Measurements from ENCODE around the gene CWC27. TPM values are rescaled to one million over a fixed set of nuclear protein-coding genes. Genes with fewer than 3 reads are reported as not detected.
A peak's percentile ranks its signal among the peaks of the same experiment; 100 is the strongest.

Gene CWC27
- polyA plus RNA-seq, 1 donor, result 20.8 TPM

- Histone ChIP-seq H3K9me3 (ENCODE audit: control insufficient read depth, low read depth, low read length) (no peaks in the 10 kb centered on the region), H3K4me3 (ENCODE audit: low read length) (no peak overlapping the region), H3K4me1 (ENCODE audit: control insufficient read depth, insufficient read depth, low read length) (no peaks in the 10 kb centered on the region), H3K27ac (ENCODE audit: low read length) (no peak overlapping the region), H3K27me3 (ENCODE audit: control insufficient read depth, insufficient read depth, low read length) (no peaks in the 10 kb centered on the region), H3K36me3 (ENCODE audit: control insufficient read depth, insufficient read depth, low read length) (peaks cover 6% of the 10 kb centered on the region)
- DNase-seq, result no peak
- WGBS (ENCODE audit: insufficient coverage, low lambda C conversion rate), result no CpG with 5 or more reads among the region's 3 CpGs
These were observed 9.8 kb upstream of the CWC27 start for GRCh38 chr5:64758901-64759300.

- Histone ChIP-seq H3K4me3 (ENCODE audit: low read length) (no peak overlapping the region), H3K27ac (ENCODE audit: low read length) (no peak overlapping the region), H3K4me1 (ENCODE audit: control insufficient read depth, insufficient read depth, low read length) (no peaks in the 10 kb centered on the region), H3K9me3 (ENCODE audit: control insufficient read depth, low read depth, low read length) (no peaks in the 10 kb centered on the region), H3K27me3 (ENCODE audit: control insufficient read depth, insufficient read depth, low read length) (no peaks in the 10 kb centered on the region), H3K36me3 (ENCODE audit: control insufficient read depth, insufficient read depth, low read length) (peaks cover 8% of the 10 kb centered on the region)
- 88% methylated on average over 2 of the region's 4 CpGs for WGBS (ENCODE audit: insufficient coverage, low lambda C conversion rate)
- no peak for DNase-seq
These were observed 8.6 kb upstream of the CWC27 start for GRCh38 chr5:64759960-64760660.

GRCh38 chr5:64763948-64764503, 4.7 kb upstream of the CWC27 start:
- 100% methylated on average over 1 of the region's 4 CpGs for WGBS (ENCODE audit: insufficient coverage, low lambda C conversion rate)
- Histone ChIP-seq H3K36me3 (ENCODE audit: control insufficient read depth, insufficient read depth, low read length) (peaks cover 11% of the 10 kb centered on the region), H3K27me3 (ENCODE audit: control insufficient read depth, insufficient read depth, low read length) (no peaks in the 10 kb centered on the region)

DNA sequence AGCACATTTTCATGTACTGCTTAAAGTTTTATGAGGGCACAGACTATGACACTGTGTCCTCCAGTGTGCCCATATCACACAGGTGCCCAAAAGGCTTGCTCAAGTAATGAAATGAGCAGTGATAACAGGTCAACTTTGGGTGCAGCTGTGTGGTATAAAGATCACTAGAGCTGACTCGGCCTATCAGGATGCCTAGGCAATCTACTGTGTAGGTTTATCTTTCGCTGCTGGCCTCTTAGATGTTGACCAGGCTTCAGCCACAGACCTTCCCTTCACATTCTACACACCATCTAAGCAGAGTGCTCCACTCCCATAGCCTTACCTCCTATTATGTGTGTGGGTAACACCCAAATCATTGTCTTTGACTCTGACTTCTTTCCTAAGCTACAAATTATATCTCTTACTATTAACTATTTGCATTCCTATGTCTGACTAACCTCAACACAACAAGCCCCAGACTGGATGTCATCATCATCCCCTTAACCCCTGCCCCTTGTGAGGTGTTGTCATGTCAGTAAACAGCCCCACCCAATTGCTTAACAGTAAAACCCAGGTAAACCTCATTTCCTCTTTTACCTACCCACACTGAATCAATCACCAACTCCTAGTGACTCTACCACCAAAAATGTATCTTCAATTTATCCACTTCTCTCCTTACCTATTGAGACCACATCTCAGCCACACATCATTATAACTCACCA, 2.8 kb upstream of the CWC27 start:
- H3K27ac ChIP-seq (ENCODE audit: low read length), result peak overlapping the region; percentile 61
- H3K4me1 ChIP-seq (ENCODE audit: control insufficient read depth, insufficient read depth, low read length), result peaks cover 24% of the 10 kb centered on the region
- H3K27me3 ChIP-seq (ENCODE audit: control insufficient read depth, insufficient read depth, low read length), result no peaks in the 10 kb centered on the region
- H3K9me3 ChIP-seq (ENCODE audit: control insufficient read depth, low read depth, low read length), result no peaks in the 10 kb centered on the region
- no CpG with 5 or more reads among the region's 2 CpGs for WGBS (ENCODE audit: insufficient coverage, low lambda C conversion rate)
- peaks cover 11% of the 10 kb centered on the region for H3K36me3 ChIP-seq (ENCODE audit: control insufficient read depth, insufficient read depth, low read length)
- no peak overlapping the region for H3K4me3 ChIP-seq (ENCODE audit: low read length)
- peak; percentile 24 to 60 for DNase-seq

More at GRCh38 chr5:64763948-64764503, 4.7 kb upstream of the CWC27 start:
- no peak overlapping the region for H3K27ac ChIP-seq (ENCODE audit: low read length)
- H3K9me3 ChIP-seq (ENCODE audit: control insufficient read depth, low read depth, low read length), result no peaks in the 10 kb centered on the region
- H3K4me3 ChIP-seq (ENCODE audit: low read length), result no peak overlapping the region
- H3K4me1 ChIP-seq (ENCODE audit: control insufficient read depth, insufficient read depth, low read length), result peaks cover 17% of the 10 kb centered on the region
- no peak for DNase-seq

GRCh38 chr5:64766941-64767340, 1.8 kb upstream of the CWC27 start:
- H3K27ac ChIP-seq (ENCODE audit: low read length), result no peak overlapping the region
- DNase-seq, result no peak
- H3K9me3 ChIP-seq (ENCODE audit: control insufficient read depth, low read depth, low read length), result no peaks in the 10 kb centered on the region
- peaks cover 24% of the 10 kb centered on the region for H3K4me1 ChIP-seq (ENCODE audit: control insufficient read depth, insufficient read depth, low read length)
- H3K27me3 ChIP-seq (ENCODE audit: control insufficient read depth, insufficient read depth, low read length), result no peaks in the 10 kb centered on the region
- peak overlapping the region; percentile 72 for H3K4me3 ChIP-seq (ENCODE audit: low read length)
- WGBS (ENCODE audit: insufficient coverage, low lambda C conversion rate), result no CpG with 5 or more reads among the region's 2 CpGs
- peaks cover 11% of the 10 kb centered on the region for H3K36me3 ChIP-seq (ENCODE audit: control insufficient read depth, insufficient read depth, low read length)

GRCh38 chr5:64767959-64768357, 772 bp upstream of the CWC27 start:
- Histone ChIP-seq H3K4me1 (ENCODE audit: control insufficient read depth, insufficient read depth, low read length) (peaks cover 24% of the 10 kb centered on the region), H3K4me3 (ENCODE audit: low read length) (peak overlapping the region; percentile 72), H3K36me3 (ENCODE audit: control insufficient read depth, insufficient read depth, low read length) (peaks cover 11% of the 10 kb centered on the region), H3K9me3 (ENCODE audit: control insufficient read depth, low read depth, low read length) (no peaks in the 10 kb centered on the region), H3K27me3 (ENCODE audit: control insufficient read depth, insufficient read depth, low read length) (no peaks in the 10 kb centered on the region), H3K27ac (ENCODE audit: low read length) (peak overlapping the region; percentile 83)
- WGBS (ENCODE audit: insufficient coverage, low lambda C conversion rate), result 20% methylated on average over 1 of the region's 10 CpGs
- DNase-seq, result no peak

- DNase-seq, result no peak
- Histone ChIP-seq H3K9me3 (ENCODE audit: control insufficient read depth, low read depth, low read length) (no peaks in the 10 kb centered on the region), H3K4me3 (ENCODE audit: low read length) (peak overlapping the region; percentile 72), H3K36me3 (ENCODE audit: control insufficient read depth, insufficient read depth, low read length) (peaks cover 4% of the 10 kb centered on the region), H3K27ac (ENCODE audit: low read length) (no peak overlapping the region), H3K27me3 (ENCODE audit: control insufficient read depth, insufficient read depth, low read length) (no peaks in the 10 kb centered on the region), H3K4me1 (ENCODE audit: control insufficient read depth, insufficient read depth, low read length) (peaks cover 24% of the 10 kb centered on the region)
These were observed 1.1 kb downstream of the CWC27 start for GRCh38 chr5:64769855-64770254.

GRCh38 chr5:64771736-64772135, 3.0 kb downstream of the CWC27 start:
- 81% methylated on average over 2 of the region's 4 CpGs for WGBS (ENCODE audit: insufficient coverage, low lambda C conversion rate)
- DNase-seq, result no peak

DNA sequence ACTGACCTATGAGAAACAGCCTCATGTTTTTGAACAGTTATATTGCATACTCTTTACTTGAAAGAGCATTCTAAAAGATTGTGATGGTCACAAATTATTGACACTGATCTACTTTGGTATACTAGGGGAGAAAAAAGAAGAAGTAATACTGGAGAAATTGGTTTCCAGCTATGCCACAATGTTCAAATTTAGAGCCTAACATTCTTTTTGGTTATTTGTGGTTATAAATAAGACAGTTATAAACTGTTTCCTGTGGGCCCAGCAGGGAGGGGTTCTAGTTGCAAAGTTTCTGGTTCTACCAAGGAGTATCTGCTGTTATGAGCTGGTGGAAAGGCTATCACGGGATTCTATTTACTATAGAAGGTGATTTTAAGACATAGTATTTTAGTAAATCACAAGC, 4.8 kb downstream of the CWC27 start:
- no peak overlapping the region for H3K4me3 ChIP-seq (ENCODE audit: low read length)
- H3K27me3 ChIP-seq (ENCODE audit: control insufficient read depth, insufficient read depth, low read length), result no peaks in the 10 kb centered on the region
- DNase-seq, result no peak
- H3K9me3 ChIP-seq (ENCODE audit: control insufficient read depth, low read depth, low read length), result no peaks in the 10 kb centered on the region
- no peak overlapping the region for H3K27ac ChIP-seq (ENCODE audit: low read length)
- H3K4me1 ChIP-seq (ENCODE audit: control insufficient read depth, insufficient read depth, low read length), result peaks cover 7% of the 10 kb centered on the region
- WGBS (ENCODE audit: insufficient coverage, low lambda C conversion rate), result 80% methylated on average over 1 of the region's 1 CpG
- H3K36me3 ChIP-seq (ENCODE audit: control insufficient read depth, insufficient read depth, low read length), result peaks cover 5% of the 10 kb centered on the region

More at GRCh38 chr5:64771736-64772135, 3.0 kb downstream of the CWC27 start:
- Histone ChIP-seq H3K27me3 (ENCODE audit: control insufficient read depth, insufficient read depth, low read length) (no peaks in the 10 kb centered on the region), H3K4me3 (ENCODE audit: low read length) (no peak overlapping the region), H3K9me3 (ENCODE audit: control insufficient read depth, low read depth, low read length) (no peaks in the 10 kb centered on the region), H3K4me1 (ENCODE audit: control insufficient read depth, insufficient read depth, low read length) (peaks cover 13% of the 10 kb centered on the region), H3K27ac (ENCODE audit: low read length) (no peak overlapping the region), H3K36me3 (ENCODE audit: control insufficient read depth, insufficient read depth, low read length) (peaks cover 5% of the 10 kb centered on the region)

DNA sequence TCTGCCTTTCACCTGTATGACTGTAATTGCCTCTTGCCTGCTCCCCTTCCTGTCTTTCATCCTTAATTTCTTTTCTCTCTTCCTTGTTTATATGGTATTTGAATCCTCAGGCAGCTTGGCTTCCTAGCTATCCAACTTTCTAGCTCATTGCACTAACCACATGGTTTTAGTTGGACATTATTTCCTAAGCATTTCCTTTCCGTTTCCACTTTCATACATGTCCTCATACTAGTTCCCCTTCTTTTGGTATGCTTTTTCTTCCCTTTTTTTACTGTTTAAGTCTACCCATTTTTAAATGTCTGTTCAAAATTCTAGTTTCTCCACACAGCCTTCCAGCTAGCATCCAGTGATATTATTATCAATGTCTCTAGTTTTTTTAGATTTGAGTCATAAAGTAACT, 6.6 kb downstream of the CWC27 start:
- WGBS (ENCODE audit: insufficient coverage, low lambda C conversion rate), result 100% methylated on average over 1 of the region's 1 CpG
- Histone ChIP-seq H3K27me3 (ENCODE audit: control insufficient read depth, insufficient read depth, low read length) (no peaks in the 10 kb centered on the region), H3K9me3 (ENCODE audit: control insufficient read depth, low read depth, low read length) (no peaks in the 10 kb centered on the region), H3K4me3 (ENCODE audit: low read length) (no peak overlapping the region), H3K4me1 (ENCODE audit: control insufficient read depth, insufficient read depth, low read length) (peaks cover under 1% of the 10 kb centered on the region), H3K27ac (ENCODE audit: low read length) (no peak overlapping the region), H3K36me3 (ENCODE audit: control insufficient read depth, insufficient read depth, low read length) (peaks cover 5% of the 10 kb centered on the region)
- no peak for DNase-seq

All from large intestine (tissue), 3 donors.